Measurements from ENCODE around the gene NBEA.
A peak's percentile ranks its signal among the peaks of the same experiment; 100 is the strongest.

NBEA gene

GRCh38 chr13:35567406-35567980, 625.4 kb downstream of the NBEA start:
- DNase-seq (ENCODE audit: low read depth, low spot score): no peak

- DNase-seq (ENCODE audit: low read depth, low spot score): no peak
These were observed 631.6 kb downstream of the NBEA start for GRCh38 chr13:35573639-35574038.

GRCh38 chr13:35592457-35592856, 650.4 kb downstream of the NBEA start:
- no peak for DNase-seq (ENCODE audit: low read depth, low spot score)

GRCh38 chr13:35593651-35594050, 651.6 kb downstream of the NBEA start:
- no peak for DNase-seq (ENCODE audit: low read depth, low spot score)

- DNase-seq (ENCODE audit: low read depth, low spot score): no peak
These were observed 652.0 kb downstream of the NBEA start for GRCh38 chr13:35594096-35594495.

- DNase-seq (ENCODE audit: low read depth, low spot score): no peak
These were observed 653.1 kb downstream of the NBEA start for GRCh38 chr13:35595181-35595580.

GRCh38 chr13:35596321-35597030, 654.4 kb downstream of the NBEA start:
- DNase-seq (ENCODE audit: low read depth, low spot score): no peak

GRCh38 chr13:35597451-35597850, 655.4 kb downstream of the NBEA start:
- DNase-seq (ENCODE audit: low read depth, low spot score): no peak

GRCh38 chr13:35598233-35598632, 656.2 kb downstream of the NBEA start:
- no peak for DNase-seq (ENCODE audit: low read depth, low spot score)

GRCh38 chr13:35598790-35599369, 656.8 kb downstream of the NBEA start:
- DNase-seq (ENCODE audit: low read depth, low spot score): no peak

- no peak for DNase-seq (ENCODE audit: low read depth, low spot score)
These were observed 657.3 kb downstream of the NBEA start for GRCh38 chr13:35599384-35599783.

- no peak for DNase-seq (ENCODE audit: low read depth, low spot score)
These were observed 658.1 kb downstream of the NBEA start for GRCh38 chr13:35600137-35600536.

GRCh38 chr13:35603593-35604285, 661.7 kb downstream of the NBEA start:
- no peak for DNase-seq (ENCODE audit: low read depth, low spot score)

GRCh38 chr13:35614666-35615065, 672.6 kb downstream of the NBEA start:
- DNase-seq (ENCODE audit: low read depth, low spot score): no peak

GRCh38 chr13:35617420-35617819, 675.4 kb downstream of the NBEA start:
- DNase-seq (ENCODE audit: low read depth, low spot score): no peak

- DNase-seq (ENCODE audit: low read depth, low spot score): no peak
These were observed 676.6 kb downstream of the NBEA start for GRCh38 chr13:35618565-35619083.

- no peak for DNase-seq (ENCODE audit: low read depth, low spot score)
These were observed 679.9 kb downstream of the NBEA start for GRCh38 chr13:35621989-35622388.

- no peak for DNase-seq (ENCODE audit: low read depth, low spot score)
These were observed 687.0 kb downstream of the NBEA start for GRCh38 chr13:35629026-35629425.

GRCh38 chr13:35630551-35631275, 688.6 kb downstream of the NBEA start:
- peak; percentile 69 for DNase-seq (ENCODE audit: low read depth, low spot score)

GRCh38 chr13:35631666-35632065, 689.6 kb downstream of the NBEA start:
- DNase-seq (ENCODE audit: low read depth, low spot score): no peak

- no peak for DNase-seq (ENCODE audit: low read depth, low spot score)
These were observed 701.6 kb downstream of the NBEA start for GRCh38 chr13:35643625-35644024.

Measured in iPS DF 19.7 (cell line).